ENCODE measurements around the gene TTC39B.

DNA sequence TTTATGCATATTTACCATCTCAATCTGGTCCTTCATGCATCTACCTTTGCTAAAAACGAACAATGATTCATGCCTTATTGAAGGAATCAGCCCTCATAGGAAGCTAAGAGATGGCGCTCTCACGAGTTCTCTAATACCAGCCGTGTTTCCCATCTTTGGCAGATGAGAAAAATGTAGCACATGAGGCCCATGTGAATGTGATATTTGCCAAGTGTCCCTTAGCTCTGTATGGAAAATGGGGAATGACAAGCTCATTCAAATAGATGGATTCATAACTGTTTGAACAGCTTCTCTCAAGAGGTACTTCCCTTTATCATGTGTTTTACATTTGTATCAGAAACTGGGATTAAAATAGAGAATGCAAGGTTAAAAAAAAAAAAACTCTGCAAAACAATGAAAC lies 66.1 kb downstream of the TTC39B start:
- TF ChIP-seq EZH2 (IDR thresholded peaks at IDR 0.05) (no peak), FOXP2 (optimal IDR thresholded peaks at IDR 0.05; ENCODE audit: control extremely low read depth, extremely low read length, insufficient read depth) (no peak), POLR2AphosphoS5 (IDR thresholded peaks at IDR 0.05; ENCODE audit: borderline replicate concordance, low read depth, low read length) (no peak)
